ENCODE results near the gene FNBP1L. TPM values are rescaled to one million over a fixed set of nuclear protein-coding genes. Genes with fewer than 3 reads are reported as not detected.

FNBP1L gene
- total RNA-seq, 1 experiment from 2014 or later, result 119 TPM

DNA sequence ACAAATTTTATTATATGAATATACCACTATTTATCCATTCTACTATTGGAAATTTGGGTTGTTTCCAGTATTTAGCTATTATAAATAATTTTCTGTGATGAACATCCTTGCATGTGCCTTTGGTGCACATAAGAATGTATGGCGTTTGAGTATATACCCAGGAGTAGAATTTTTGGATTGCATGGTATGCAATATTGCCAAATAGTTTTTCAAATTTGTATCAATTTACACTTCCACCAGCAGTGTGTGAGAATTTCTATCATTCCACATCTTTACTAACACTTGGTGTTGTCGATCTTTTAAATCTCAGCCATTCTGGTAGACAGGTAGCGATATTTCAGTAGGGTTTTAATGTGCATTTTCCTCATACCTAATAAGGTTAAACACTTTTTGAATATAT, 9.2 kb upstream of the FNBP1L start:
- Histone ChIP-seq H4K20me1 (ENCODE audit: control insufficient read depth, insufficient read depth, insufficient read length) (no peaks in the 10 kb centered on the region), H2BK120ac (ENCODE audit: low read depth, low read length, poor library complexity, severe bottlenecking) (no peak overlapping the region), H2BK12ac (ENCODE audit: insufficient read length, low read depth, low read length) (no peak overlapping the region), H3K4ac (ENCODE audit: low read depth, low read length) (no peak overlapping the region), H4K8ac (replicated peaks; ENCODE audit: insufficient read length, low read depth, low read length) (no peak overlapping the region), H3K14ac (ENCODE audit: insufficient read depth, low read length) (no peak overlapping the region), H3K9ac (ENCODE audit: extremely low read depth, insufficient read length, low read length) (no peak overlapping the region), H3K4me1 (ENCODE audit: insufficient read depth, low read length) (no peaks in the 10 kb centered on the region), H3T11ph (ENCODE audit: low read length) (no peak overlapping the region), H3K9me3 (ENCODE audit: control insufficient read depth, low read depth, low read length) (peaks cover 14% of the 10 kb centered on the region), H3K27ac (ENCODE audit: insufficient read length, low read depth, low read length) (no peak overlapping the region), H2BK5ac (ENCODE audit: insufficient read length, low read length) (no peak overlapping the region), H3K79me2 (ENCODE audit: insufficient read depth, low read length) (no peaks in the 10 kb centered on the region), H2BK20ac (ENCODE audit: low read depth, low read length, poor library complexity, severe bottlenecking) (no peak overlapping the region), H3K27me3 (ENCODE audit: insufficient read depth, low read length) (no peaks in the 10 kb centered on the region), H3K23ac (ENCODE audit: insufficient read length, low read depth, low read length) (no peak overlapping the region), H2BK15ac (ENCODE audit: low read depth, low read length) (no peak overlapping the region), H3K23me2 (ENCODE audit: insufficient read length, low read depth, low read length, poor library complexity, severe bottlenecking) (no peaks in the 10 kb centered on the region), H3K79me1 (ENCODE audit: insufficient read depth, low read depth, low read length, poor library complexity, severe bottlenecking) (no peaks in the 10 kb centered on the region), H2AK5ac (ENCODE audit: insufficient read length, low read length) (no peak overlapping the region), H4K91ac (ENCODE audit: insufficient read length, low read depth, low read length) (no peak overlapping the region), H4K5ac (ENCODE audit: insufficient read length, low read depth, low read length) (no peak overlapping the region), H3K18ac (ENCODE audit: insufficient read length, low read depth, low read length) (no peak overlapping the region), H2AFZ (ENCODE audit: low read length) (no peak overlapping the region), H3K4me2 (ENCODE audit: insufficient read depth, insufficient read length, low read length) (no peak overlapping the region), H3K56ac (ENCODE audit: insufficient read length, low read depth, low read length) (no peak overlapping the region)
- Mint-ChIP-seq H3K27ac (no peak overlapping the region), H3K4me3 (no peak overlapping the region), H3K27me3 (ENCODE audit: low read depth) (no peaks in the 10 kb centered on the region), H3K4me1 (peaks cover 3 to 13% of the 10 kb centered on the region in 2 experiments; a peak in 2 of 4 replicates), H3K9me3 (peaks cover 13 to 14% of the 10 kb centered on the region in 2 experiments), H3K36me3 (ENCODE audit: insufficient read depth in 1 of 3, low read depth in 3 of 3) (peaks cover 3 to 15% (median 3%) of the 10 kb centered on the region in 3 experiments; a peak in 4 of 7 replicates)
- TF ChIP-seq, protein P1, sequence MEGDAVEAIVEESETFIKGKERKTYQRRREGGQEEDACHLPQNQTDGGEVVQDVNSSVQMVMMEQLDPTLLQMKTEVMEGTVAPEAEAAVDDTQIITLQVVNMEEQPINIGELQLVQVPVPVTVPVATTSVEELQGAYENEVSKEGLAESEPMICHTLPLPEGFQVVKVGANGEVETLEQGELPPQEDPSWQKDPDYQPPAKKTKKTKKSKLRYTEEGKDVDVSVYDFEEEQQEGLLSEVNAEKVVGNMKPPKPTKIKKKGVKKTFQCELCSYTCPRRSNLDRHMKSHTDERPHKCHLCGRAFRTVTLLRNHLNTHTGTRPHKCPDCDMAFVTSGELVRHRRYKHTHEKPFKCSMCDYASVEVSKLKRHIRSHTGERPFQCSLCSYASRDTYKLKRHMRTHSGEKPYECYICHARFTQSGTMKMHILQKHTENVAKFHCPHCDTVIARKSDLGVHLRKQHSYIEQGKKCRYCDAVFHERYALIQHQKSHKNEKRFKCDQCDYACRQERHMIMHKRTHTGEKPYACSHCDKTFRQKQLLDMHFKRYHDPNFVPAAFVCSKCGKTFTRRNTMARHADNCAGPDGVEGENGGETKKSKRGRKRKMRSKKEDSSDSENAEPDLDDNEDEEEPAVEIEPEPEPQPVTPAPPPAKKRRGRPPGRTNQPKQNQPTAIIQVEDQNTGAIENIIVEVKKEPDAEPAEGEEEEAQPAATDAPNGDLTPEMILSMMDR (conservative IDR thresholded peaks at IDR 0.05), result no peak
- DNase-seq, result no peak
- no CpG with 5 or more reads among the region's 3 CpGs for WGBS (ENCODE audit: extremely low coverage, insufficient read length, low lambda C conversion rate)
